ENCODE results near the gene OSBP. TPM values are rescaled to one million over a fixed set of nuclear protein-coding genes. Genes with fewer than 3 reads are reported as not detected.
A peak's percentile ranks its signal among the peaks of the same experiment; 100 is the strongest.

Gene OSBP
- total RNA-seq, 4 donors from 2014 or later, result 27.4 to 45.2 (median 34.9) TPM

DNA sequence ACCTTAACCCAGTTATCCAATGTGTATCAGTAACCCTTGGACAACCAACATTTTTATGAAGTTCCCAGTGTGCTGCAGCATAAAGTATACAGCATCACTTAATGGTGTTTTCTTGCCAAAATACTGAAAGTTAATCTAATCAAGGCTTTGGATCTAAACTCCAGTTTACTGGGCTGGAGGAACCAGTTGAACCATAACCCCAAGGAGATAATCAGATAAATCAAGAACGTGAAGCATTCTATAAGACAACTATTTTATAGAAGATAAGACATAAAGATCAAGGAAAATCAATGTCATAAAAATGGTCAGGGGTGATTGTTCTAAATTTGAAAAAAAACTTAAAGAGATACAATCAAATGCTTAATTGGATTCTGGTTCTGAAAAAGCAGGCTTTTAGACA is 2.3 kb upstream of the OSBP start:
- H3K27ac ChIP-seq, result no peak overlapping the region
- intact Hi-C loops (cut with DNase I; ENCODE audit: low total_unique reads), result loop anchor here (5.0 kb wide), 2 partner anchors 1041 to 1906 kb away; partner anchors contain the start of genes LPXN, MED19, TMX2 and ZFP91
- ATAC-seq (no peak), DNase-seq (no peak)
- no peaks in the 10 kb centered on the region for H3K9me3 ChIP-seq
- no peaks in the 10 kb centered on the region for H3K27me3 ChIP-seq
- no peaks in the 10 kb centered on the region for H3K36me3 ChIP-seq
- TF ChIP-seq, protein P1, sequence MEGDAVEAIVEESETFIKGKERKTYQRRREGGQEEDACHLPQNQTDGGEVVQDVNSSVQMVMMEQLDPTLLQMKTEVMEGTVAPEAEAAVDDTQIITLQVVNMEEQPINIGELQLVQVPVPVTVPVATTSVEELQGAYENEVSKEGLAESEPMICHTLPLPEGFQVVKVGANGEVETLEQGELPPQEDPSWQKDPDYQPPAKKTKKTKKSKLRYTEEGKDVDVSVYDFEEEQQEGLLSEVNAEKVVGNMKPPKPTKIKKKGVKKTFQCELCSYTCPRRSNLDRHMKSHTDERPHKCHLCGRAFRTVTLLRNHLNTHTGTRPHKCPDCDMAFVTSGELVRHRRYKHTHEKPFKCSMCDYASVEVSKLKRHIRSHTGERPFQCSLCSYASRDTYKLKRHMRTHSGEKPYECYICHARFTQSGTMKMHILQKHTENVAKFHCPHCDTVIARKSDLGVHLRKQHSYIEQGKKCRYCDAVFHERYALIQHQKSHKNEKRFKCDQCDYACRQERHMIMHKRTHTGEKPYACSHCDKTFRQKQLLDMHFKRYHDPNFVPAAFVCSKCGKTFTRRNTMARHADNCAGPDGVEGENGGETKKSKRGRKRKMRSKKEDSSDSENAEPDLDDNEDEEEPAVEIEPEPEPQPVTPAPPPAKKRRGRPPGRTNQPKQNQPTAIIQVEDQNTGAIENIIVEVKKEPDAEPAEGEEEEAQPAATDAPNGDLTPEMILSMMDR (IDR thresholded peaks at IDR 0.05 in 4 of 5, conservative IDR thresholded peaks at IDR 0.05 in 1 of 5), result no peak
- no peak for TF ChIP-seq POLR2A (IDR thresholded peaks at IDR 0.05)
- H3K4me1 ChIP-seq, result peaks cover 22 to 23% of the 10 kb centered on the region in 2 donors
- in situ Hi-C loops (cut with MboI; ENCODE audit: low sequenced_read_pairs in 4 of 4), result loop anchor here in 2 of 4 donors (5.0 to 10.0 kb wide), 2 partner anchors 47 to 49 kb away; partner anchors contain the start of gene PATL1 (in 2 of the 2)
- H3K4me3 ChIP-seq, result no peak overlapping the region

DNA sequence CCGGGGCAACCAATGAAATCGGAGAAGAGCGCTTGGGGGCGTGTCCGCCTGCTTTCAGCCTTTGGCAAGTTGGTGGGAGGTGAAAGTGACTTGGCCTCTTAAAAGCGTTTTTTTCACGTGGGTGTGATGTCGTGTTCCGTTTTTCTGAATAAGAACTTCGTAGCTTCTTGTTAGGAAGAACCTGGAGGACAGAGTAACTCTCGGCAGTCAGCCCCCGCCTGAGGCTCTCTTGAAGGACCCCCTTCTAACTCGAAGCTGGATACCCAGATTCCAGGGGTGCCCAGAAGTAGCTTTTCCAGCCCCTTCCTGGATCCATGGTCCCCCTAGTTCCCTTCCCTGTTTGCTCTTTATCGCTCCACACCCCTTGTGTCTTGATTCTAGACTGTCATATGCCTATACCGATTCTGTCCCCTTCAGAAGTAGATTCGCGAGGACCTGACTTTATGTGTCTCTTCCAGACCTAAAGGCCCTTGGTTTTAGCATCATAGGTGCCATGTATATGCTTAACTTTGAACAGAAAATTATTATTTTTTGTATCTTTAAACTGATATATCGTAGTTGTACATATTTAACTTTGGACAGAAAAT is 915 bp upstream of the OSBP start:
- intact Hi-C loops (cut with DNase I; ENCODE audit: low total_unique reads), result loop anchor here (1.0 to 5.0 kb wide), 5 partner anchors 53 to 1904 kb away; partner anchors contain the start of genes LPXN, MED19, PATL1 and STX3
- in situ Hi-C loops (cut with MboI; ENCODE audit: low sequenced_read_pairs in 4 of 4), result loop anchor here in 2 of 4 donors (5.0 to 10.0 kb wide), 2 partner anchors 48 to 51 kb away; partner anchors contain the start of gene PATL1 (in 2 of the 2)
- H3K4me1 ChIP-seq, result peaks cover 35 to 37% of the 10 kb centered on the region in 2 donors
- H3K27ac ChIP-seq, result peak overlapping the region; percentile 88 to 97 (median 89)
- no peaks in the 10 kb centered on the region for H3K36me3 ChIP-seq
- ATAC-seq (no peak), DNase-seq (no peak)
- TF ChIP-seq, protein P1 (IDR thresholded peaks at IDR 0.05 in 4 of 5, conservative IDR thresholded peaks at IDR 0.05 in 1 of 5), result no peak
- TF ChIP-seq POLR2A (IDR thresholded peaks at IDR 0.05), result peak; percentile 21 to 51
- no peaks in the 10 kb centered on the region for H3K9me3 ChIP-seq
- peak overlapping the region; percentile 53 to 64 (median 60) for H3K4me3 ChIP-seq
- no peaks in the 10 kb centered on the region for H3K27me3 ChIP-seq

DNA sequence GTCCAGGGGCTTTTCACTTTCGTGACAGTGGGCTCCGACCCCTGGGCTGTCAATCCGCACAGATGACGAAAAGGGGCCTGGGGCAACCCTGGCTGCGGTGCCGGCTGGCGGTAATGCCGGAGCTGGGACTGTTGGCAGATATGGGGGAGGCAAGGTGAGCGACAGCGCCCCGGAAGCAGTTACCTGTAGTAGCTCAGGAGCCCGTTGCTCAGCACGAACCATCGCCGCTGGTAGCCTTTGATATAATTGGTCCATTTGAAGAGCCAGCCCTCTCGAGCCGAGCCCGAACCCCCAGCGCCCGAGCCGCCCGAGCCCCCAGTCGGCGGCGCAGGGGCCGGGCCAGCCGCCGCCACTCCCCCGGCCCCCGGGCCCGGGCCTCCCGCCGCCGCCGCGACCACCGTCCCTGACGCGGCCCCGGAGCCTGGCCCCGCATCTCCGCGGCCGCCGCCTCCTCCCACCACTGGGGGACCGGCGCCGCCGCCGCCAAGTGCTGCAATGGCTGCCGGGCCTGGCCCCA is 396 bp downstream of the OSBP start:
- Histone ChIP-seq H3K27me3 (no peaks in the 10 kb centered on the region), H3K4me3 (peak overlapping the region; percentile 72 to 88 (median 82)), H3K27ac (peak overlapping the region; percentile 85 to 96 (median 92)), H3K9me3 (no peaks in the 10 kb centered on the region), H3K36me3 (peaks cover 0 to 3% of the 10 kb centered on the region in 2 donors), H3K4me1 (peaks cover 48 to 50% of the 10 kb centered on the region in 2 donors)
- DNase-seq (peak; percentile 45 to 68), ATAC-seq (peak in 1 of 2 donors; percentile 0)
- intact Hi-C loops (cut with DNase I; ENCODE audit: low total_unique reads), result loop anchor here (2.0 to 5.0 kb wide), 3 partner anchors 64 to 1903 kb away; partner anchors contain the start of genes LPXN, MED19, TMX2 and ZFP91
- in situ Hi-C loops (cut with MboI; ENCODE audit: low sequenced_read_pairs in 4 of 4), result loop anchor here in 2 of 4 donors (5.0 to 10.0 kb wide), 2 partner anchors 50 to 52 kb away; partner anchors contain the start of gene PATL1 (in 2 of the 2)
- no peak for TF ChIP-seq POLR2A (IDR thresholded peaks at IDR 0.05)
- TF ChIP-seq, protein P1 (IDR thresholded peaks at IDR 0.05 in 4 of 5, conservative IDR thresholded peaks at IDR 0.05 in 1 of 5), result peak in 1 of 5 experiments; percentile 14

DNA sequence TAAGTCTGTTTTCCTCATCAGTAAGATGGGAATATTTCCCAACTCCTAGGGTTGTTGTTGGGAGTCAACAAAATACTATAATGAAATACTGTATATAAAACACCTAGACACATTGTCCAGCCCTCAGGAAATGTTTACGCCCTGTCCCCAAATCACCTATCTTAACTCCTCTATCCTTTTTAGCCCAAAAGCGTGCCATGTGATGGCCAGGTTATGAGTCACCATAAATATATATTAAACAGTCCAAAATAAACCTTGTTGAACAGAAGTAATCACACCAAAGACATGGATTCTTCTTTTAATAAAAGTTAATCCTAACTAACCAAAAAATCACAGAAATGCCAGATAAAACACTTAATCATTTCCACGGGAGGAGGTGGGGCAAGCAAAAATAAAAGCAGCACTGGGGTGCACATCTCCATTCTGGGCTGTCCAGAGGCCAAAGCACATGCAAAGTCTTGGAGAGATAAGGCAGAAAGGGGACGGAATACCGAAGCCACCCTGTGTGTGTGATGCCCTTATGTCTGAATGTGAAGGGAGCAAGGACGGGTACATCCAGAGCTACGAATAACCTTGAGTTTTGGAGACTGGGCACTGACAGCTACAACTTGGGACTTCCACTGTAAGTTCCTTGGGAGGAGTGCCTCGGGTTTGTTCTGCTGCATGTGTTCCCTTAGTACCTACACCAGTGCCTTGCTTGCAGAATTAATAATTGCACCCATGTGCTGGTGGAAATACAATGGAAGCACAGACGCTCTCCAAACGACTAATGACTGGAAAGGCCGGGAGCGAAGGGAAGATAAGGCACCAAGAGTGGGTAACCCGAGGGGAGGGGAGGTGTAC is 1.1 kb downstream of the OSBP start:
- intact Hi-C loops (cut with DNase I; ENCODE audit: low total_unique reads) (loop anchor here (2.0 to 5.0 kb wide), 4 partner anchors 64 to 1902 kb away; partner anchors contain the start of genes LPXN, MED19, TMX2 and ZFP91), in situ Hi-C loops (cut with MboI; ENCODE audit: low sequenced_read_pairs in 4 of 4) (loop anchor here in 2 of 4 donors (5.0 to 10.0 kb wide), 2 partner anchors 50 to 53 kb away; partner anchors contain the start of gene PATL1 (in 2 of the 2))
- peak overlapping the region; percentile 72 to 88 (median 82) for H3K4me3 ChIP-seq
- H3K4me1 ChIP-seq, result peaks cover 55 to 57% of the 10 kb centered on the region in 2 donors
- H3K27me3 ChIP-seq, result no peaks in the 10 kb centered on the region
- no peak for DNase-seq
- ATAC-seq, result no peak
- H3K9me3 ChIP-seq, result no peaks in the 10 kb centered on the region
- peaks cover 0 to 9% of the 10 kb centered on the region in 2 donors for H3K36me3 ChIP-seq
- peak overlapping the region; percentile 85 to 96 (median 92) for H3K27ac ChIP-seq
- TF ChIP-seq, protein P1 (IDR thresholded peaks at IDR 0.05 in 4 of 5, conservative IDR thresholded peaks at IDR 0.05 in 1 of 5), result no peak
- no peak for TF ChIP-seq POLR2A (IDR thresholded peaks at IDR 0.05)
